ENCODE data around the gene B4GALNT2. TPM values are rescaled to one million over a fixed set of nuclear protein-coding genes. Genes with fewer than 3 reads are reported as not detected.
A peak's percentile ranks its signal among the peaks of the same experiment; 100 is the strongest.

The B4GALNT2 gene
- total RNA-seq, 3 donors from 2014 or later (not counting 1 experiment from before 2014, with no cell fraction given), result 0.05 TPM; not detected in 1

GRCh38 chr17:49197346-49197998 lies 64.9 kb downstream of the B4GALNT2 start:
- Mint-ChIP-seq H3K4me3 (no peak overlapping the region), H3K4me1 (peaks cover 27 to 32% of the 10 kb centered on the region in 2 donors), H3K9me3 (no peaks in the 10 kb centered on the region), H3K27ac (no peak overlapping the region), H3K36me3 (no peaks in the 10 kb centered on the region), H3K27me3 (ENCODE audit: low read depth in 2 of 2) (peaks cover 0 to 2% of the 10 kb centered on the region in 2 donors)
- no peaks in the 10 kb centered on the region for H3K27me3 ChIP-seq (ENCODE audit: control insufficient read depth, insufficient read depth, low read length)
- no peaks in the 10 kb centered on the region for H3K36me3 ChIP-seq (ENCODE audit: control insufficient read depth, insufficient read depth, low read length)
- DNase-seq (no peak), ATAC-seq (no peak)
- intact Hi-C loops (cut with micrococcal nuclease), result no loop called here
- H3K4me1 ChIP-seq (ENCODE audit: control insufficient read depth, insufficient read depth, low read length), result peaks cover 21% of the 10 kb centered on the region
- WGBS (ENCODE audit: insufficient coverage), result 63% methylated on average over 5 of the region's 5 CpGs
- H3K27ac ChIP-seq (ENCODE audit: low read length), result no peak overlapping the region
- H3K4me3 ChIP-seq (ENCODE audit: low read length), result no peak overlapping the region
- TF ChIP-seq CTCF (IDR thresholded peaks at IDR 0.05), result no peak
- no peaks in the 10 kb centered on the region for H3K9me3 ChIP-seq (ENCODE audit: control insufficient read depth, insufficient read depth, low read length)

DNA sequence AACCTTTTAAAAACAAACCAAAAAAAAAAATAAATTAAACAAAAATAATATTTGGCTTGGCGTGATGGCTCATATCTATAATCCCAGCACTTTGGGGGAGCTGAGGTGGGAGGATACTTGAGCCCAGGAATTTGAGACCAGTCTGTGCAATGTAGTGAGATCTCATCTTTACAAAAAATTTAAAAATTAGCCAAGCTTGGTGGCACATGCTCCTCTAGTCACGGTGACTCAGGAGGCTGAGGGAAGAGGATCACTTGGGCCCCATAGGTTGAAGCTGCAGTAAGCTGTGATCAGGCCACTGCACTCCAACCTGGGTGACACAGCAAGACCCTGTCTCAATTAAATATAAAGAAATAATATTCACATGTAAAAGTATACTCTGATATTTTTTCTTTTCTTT lies 65.6 kb downstream of the B4GALNT2 start:
- Mint-ChIP-seq H3K4me3 (no peak overlapping the region), H3K27me3 (ENCODE audit: low read depth in 2 of 2) (no peaks in the 10 kb centered on the region), H3K36me3 (no peaks in the 10 kb centered on the region), H3K27ac (no peak overlapping the region), H3K9me3 (no peaks in the 10 kb centered on the region), H3K4me1 (peaks cover 19 to 25% of the 10 kb centered on the region in 2 donors)
- no peaks in the 10 kb centered on the region for H3K36me3 ChIP-seq (ENCODE audit: control insufficient read depth, insufficient read depth, low read length)
- H3K27me3 ChIP-seq (ENCODE audit: control insufficient read depth, insufficient read depth, low read length), result no peaks in the 10 kb centered on the region
- TF ChIP-seq CTCF (IDR thresholded peaks at IDR 0.05), result no peak
- H3K9me3 ChIP-seq (ENCODE audit: control insufficient read depth, insufficient read depth, low read length), result no peaks in the 10 kb centered on the region
- no peak overlapping the region for H3K4me3 ChIP-seq (ENCODE audit: low read length)
- H3K27ac ChIP-seq (ENCODE audit: low read length), result no peak overlapping the region
- intact Hi-C loops (cut with micrococcal nuclease), result no loop called here
- WGBS (ENCODE audit: insufficient coverage), result 92% methylated on average over 1 of the region's 2 CpGs
- DNase-seq (no peak), ATAC-seq (no peak)
- peaks cover 17% of the 10 kb centered on the region for H3K4me1 ChIP-seq (ENCODE audit: control insufficient read depth, insufficient read depth, low read length)

- H3K4me1 ChIP-seq (ENCODE audit: control insufficient read depth, insufficient read depth, low read length), result peaks cover 9% of the 10 kb centered on the region
- H3K36me3 Mint-ChIP-seq, result no peaks in the 10 kb centered on the region
- no peaks in the 10 kb centered on the region for H3K9me3 Mint-ChIP-seq
- H3K4me3 ChIP-seq (ENCODE audit: low read length), result no peak overlapping the region
- H3K27ac Mint-ChIP-seq, result peak overlapping the region in 1 of 2 donors; percentile 70
- TF ChIP-seq CTCF (IDR thresholded peaks at IDR 0.05), result no peak
- H3K27ac ChIP-seq (ENCODE audit: low read length), result no peak overlapping the region
- no peaks in the 10 kb centered on the region for H3K27me3 Mint-ChIP-seq (ENCODE audit: low read depth in 2 of 2)
- ATAC-seq (peak in 1 of 3 donors; percentile 45), DNase-seq (no peak)
- H3K27me3 ChIP-seq (ENCODE audit: control insufficient read depth, insufficient read depth, low read length), result no peaks in the 10 kb centered on the region
- no peaks in the 10 kb centered on the region for H3K36me3 ChIP-seq (ENCODE audit: control insufficient read depth, insufficient read depth, low read length)
- 79% methylated on average over 10 of the region's 13 CpGs for WGBS (ENCODE audit: insufficient coverage)
- no peaks in the 10 kb centered on the region for H3K9me3 ChIP-seq (ENCODE audit: control insufficient read depth, insufficient read depth, low read length)
- H3K4me3 Mint-ChIP-seq, result no peak overlapping the region
- intact Hi-C loops (cut with micrococcal nuclease), result no loop called here
- peaks cover 21 to 34% of the 10 kb centered on the region in 2 donors for H3K4me1 Mint-ChIP-seq
These were observed 68.0 kb downstream of the B4GALNT2 start for GRCh38 chr17:49200423-49201083.

Measured in natural killer cell (primary cell).